ENCODE measurements around the gene CHRNA4. TPM values are rescaled to one million over a fixed set of nuclear protein-coding genes. Genes with fewer than 3 reads are reported as not detected.

The CHRNA4 gene
- total RNA-seq, 1 experiment from 2014 or later = 0.11 TPM

GRCh38 chr20:63356931-63357879 lies 3.9 kb downstream of the CHRNA4 start:
- ChIA-PET POLR2A (no interaction called here), CTCF (interaction anchor here (1.1 kb wide), 1 partner anchor 134 kb away, joined by 3 read pairs; no protein-coding TSS in a partner anchor)
- Mint-ChIP-seq H3K27ac (ENCODE audit: unreplicated experiment) (no peak overlapping the region), H3K27me3 (ENCODE audit: insufficient read depth, unreplicated experiment) (no peaks in the 10 kb centered on the region), H3K36me3 (ENCODE audit: insufficient read depth, unreplicated experiment) (no peaks in the 10 kb centered on the region), H3K4me3 (ENCODE audit: unreplicated experiment) (no peak overlapping the region), H3K9me3 (ENCODE audit: unreplicated experiment) (no peaks in the 10 kb centered on the region), H3K4me1 (ENCODE audit: low read depth, unreplicated experiment) (peaks cover under 1% of the 10 kb centered on the region)
- Histone ChIP-seq H3K4me3 (ENCODE audit: low read depth, low read length) (no peak overlapping the region), H3K4me1 (peaks cover under 1% of the 10 kb centered on the region; the same call in 1 of the 2 replicates), H3K9me3 (peaks cover 23% of the 10 kb centered on the region), H3K36me3 (ENCODE audit: control insufficient read depth, insufficient read depth, low read length) (no peaks in the 10 kb centered on the region), H3K27me3 (replicated peaks; ENCODE audit: control insufficient read depth, insufficient read depth, low read length) (no peaks in the 10 kb centered on the region)
- TF ChIP-seq CTCF (IDR thresholded peaks at IDR 0.05; ENCODE audit: insufficient read depth in 1 of 2, low read depth in 1 of 2, low read length in 1 of 2, severe bottlenecking in 1 of 2, unreplicated experiment in 1 of 2) = no peak
- no TSS peak for BruUV-seq (replicated peaks)
- intact Hi-C loops (cut with micrococcal nuclease; ENCODE audit: unreplicated experiment) = no loop called here
- no peak for DNase-seq

- TF ChIP-seq CTCF (IDR thresholded peaks at IDR 0.05; ENCODE audit: insufficient read depth in 1 of 2, low read depth in 1 of 2, low read length in 1 of 2, severe bottlenecking in 1 of 2, unreplicated experiment in 1 of 2) = no peak
- H3K27ac Mint-ChIP-seq (ENCODE audit: unreplicated experiment) = no peak overlapping the region
Measured at GRCh38 chr20:63356511-63356910, 4.6 kb downstream of the CHRNA4 start.

GRCh38 chr20:63355781-63356295 lies 5.3 kb downstream of the CHRNA4 start:
- H3K9me3 Mint-ChIP-seq (ENCODE audit: unreplicated experiment) = peaks cover 3% of the 10 kb centered on the region
- DNase-seq = no peak
- H3K27me3 ChIP-seq (replicated peaks; ENCODE audit: control insufficient read depth, insufficient read depth, low read length) = no peaks in the 10 kb centered on the region
- no peak overlapping the region for H3K4me3 ChIP-seq (ENCODE audit: low read depth, low read length)
- ChIA-PET CTCF (no interaction called here), POLR2A (no interaction called here)
- H3K36me3 Mint-ChIP-seq (ENCODE audit: insufficient read depth, unreplicated experiment) = no peaks in the 10 kb centered on the region
- no TSS peak for BruUV-seq (replicated peaks)
- TF ChIP-seq CTCF (IDR thresholded peaks at IDR 0.05; ENCODE audit: insufficient read depth in 1 of 2, low read depth in 1 of 2, low read length in 1 of 2, severe bottlenecking in 1 of 2, unreplicated experiment in 1 of 2) = no peak
- no peaks in the 10 kb centered on the region for H3K27me3 Mint-ChIP-seq (ENCODE audit: insufficient read depth, unreplicated experiment)
- intact Hi-C loops (cut with micrococcal nuclease; ENCODE audit: unreplicated experiment) = no loop called here
- no peak overlapping the region for H3K27ac Mint-ChIP-seq (ENCODE audit: unreplicated experiment)
- no peaks in the 10 kb centered on the region for H3K4me1 ChIP-seq
- H3K36me3 ChIP-seq (ENCODE audit: control insufficient read depth, insufficient read depth, low read length) = no peaks in the 10 kb centered on the region
- H3K4me1 Mint-ChIP-seq (ENCODE audit: low read depth, unreplicated experiment) = no peaks in the 10 kb centered on the region
- H3K9me3 ChIP-seq = peaks cover 34% of the 10 kb centered on the region
- H3K4me3 Mint-ChIP-seq (ENCODE audit: unreplicated experiment) = no peak overlapping the region

More at GRCh38 chr20:63356511-63356910, 4.6 kb downstream of the CHRNA4 start:
- Histone ChIP-seq H3K36me3 (ENCODE audit: control insufficient read depth, insufficient read depth, low read length) (no peaks in the 10 kb centered on the region), H3K9me3 (peaks cover 30% of the 10 kb centered on the region), H3K27me3 (replicated peaks; ENCODE audit: control insufficient read depth, insufficient read depth, low read length) (no peaks in the 10 kb centered on the region), H3K4me1 (no peaks in the 10 kb centered on the region), H3K4me3 (ENCODE audit: low read depth, low read length) (no peak overlapping the region)
- POLR2A ChIA-PET = no interaction called here
- no TSS peak for BruUV-seq (replicated peaks)
- Mint-ChIP-seq H3K36me3 (ENCODE audit: insufficient read depth, unreplicated experiment) (no peaks in the 10 kb centered on the region), H3K4me3 (ENCODE audit: unreplicated experiment) (no peak overlapping the region), H3K9me3 (ENCODE audit: unreplicated experiment) (no peaks in the 10 kb centered on the region), H3K4me1 (ENCODE audit: low read depth, unreplicated experiment) (no peaks in the 10 kb centered on the region), H3K27me3 (ENCODE audit: insufficient read depth, unreplicated experiment) (no peaks in the 10 kb centered on the region)
- CTCF ChIA-PET = no interaction called here
- intact Hi-C loops (cut with micrococcal nuclease; ENCODE audit: unreplicated experiment) = no loop called here
- no peak for DNase-seq
